Activated CD4-positive, CD25-positive, alpha-beta regulatory T cell treated with anti-CD3 and anti-CD28 coated beads, Interleukin-2, amount 50 U/mL, for 24 hours (primary cell): ENCODE data around the gene DNAH7.

ENCODE experiments used
- ATAC-seq, 2 donors: fragments of 150-1000 bp; cut with Tn5 transposase; one replicate each; pipeline ENCODE4 v1.10.0; 2021; ENCODE audit warnings: mild to moderate bottlenecking in 1 of 2, moderate library complexity in 1 of 2

The DNAH7 gene

DNA sequence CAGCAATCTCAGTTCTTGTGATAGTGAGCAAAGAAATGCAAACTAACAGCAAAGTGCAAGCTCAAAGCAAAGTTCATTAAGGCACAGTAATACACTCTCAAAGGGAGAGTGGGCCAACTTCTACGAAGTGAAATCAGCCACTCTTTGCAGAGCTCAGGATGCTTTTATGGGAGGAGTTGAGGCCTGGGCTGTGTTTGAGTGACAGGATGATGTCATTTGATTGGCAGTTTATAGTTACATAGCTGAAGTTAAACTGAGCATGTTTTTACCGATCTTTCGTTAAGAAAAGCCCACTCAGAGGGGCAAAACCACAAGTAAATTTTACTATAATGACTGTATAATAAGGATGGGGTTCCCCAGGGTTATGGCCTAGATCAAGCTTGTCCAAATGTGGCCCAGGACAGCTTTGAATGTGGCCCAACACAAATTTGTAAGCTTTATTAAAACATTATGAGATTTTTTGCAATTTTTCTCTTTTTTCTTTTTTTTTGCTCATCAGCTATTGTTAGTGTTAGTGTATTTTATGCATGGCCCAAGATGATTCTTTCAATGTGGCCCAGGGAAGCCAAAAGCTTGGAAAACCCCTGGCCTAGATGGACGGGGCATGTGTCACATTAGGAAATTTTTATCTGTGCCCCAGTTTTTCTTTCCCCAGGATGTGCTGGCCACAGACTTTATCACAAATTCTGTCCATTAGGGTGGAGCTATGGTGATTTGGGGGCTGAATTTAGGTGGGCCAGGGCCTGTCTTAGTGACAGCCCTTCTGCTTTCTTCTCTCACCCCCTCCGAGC lies 8.3 kb upstream of the DNAH7 start:
- peak; percentile 9 to 27 for ATAC-seq

DNA sequence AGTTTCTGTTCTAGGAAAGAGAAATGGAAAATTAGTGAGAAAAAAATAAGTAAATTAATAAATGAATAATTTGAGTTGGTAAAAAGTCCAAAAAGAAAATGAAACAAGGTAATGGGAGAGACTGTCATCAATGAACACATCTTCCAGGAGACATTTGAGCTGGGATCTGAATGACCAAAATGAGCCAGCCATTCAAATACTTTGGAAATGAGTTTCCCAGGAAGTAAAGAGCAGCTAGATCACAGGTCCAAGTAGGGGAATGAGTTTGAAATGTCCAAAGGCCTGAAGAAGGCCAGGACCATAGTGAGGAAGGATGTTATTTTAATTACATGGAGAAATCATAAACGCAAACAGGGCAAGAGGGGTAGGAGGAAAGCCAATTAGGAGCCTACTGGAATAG lies 6.6 kb upstream of the DNAH7 start:
- ATAC-seq = no peak

DNA sequence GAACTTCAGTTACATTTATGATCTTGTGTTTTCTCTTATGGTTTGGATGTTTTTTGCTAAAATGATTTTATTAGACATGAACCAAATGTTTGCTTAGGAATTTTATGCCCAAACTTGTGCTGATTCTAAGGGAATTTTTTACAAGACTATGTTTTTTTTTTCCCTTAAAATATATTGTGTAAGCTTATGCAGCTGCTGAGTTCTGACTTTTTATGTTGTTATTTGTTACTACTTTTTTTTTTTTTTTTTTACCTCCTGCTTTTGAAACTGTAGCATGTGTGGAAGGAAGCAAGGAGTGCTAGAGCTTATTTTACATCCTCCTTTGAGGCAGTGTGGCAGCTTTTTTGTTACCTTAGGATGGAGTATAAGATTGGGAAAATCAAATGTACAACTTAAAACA lies 6.0 kb upstream of the DNAH7 start:
- no peak for ATAC-seq

DNA sequence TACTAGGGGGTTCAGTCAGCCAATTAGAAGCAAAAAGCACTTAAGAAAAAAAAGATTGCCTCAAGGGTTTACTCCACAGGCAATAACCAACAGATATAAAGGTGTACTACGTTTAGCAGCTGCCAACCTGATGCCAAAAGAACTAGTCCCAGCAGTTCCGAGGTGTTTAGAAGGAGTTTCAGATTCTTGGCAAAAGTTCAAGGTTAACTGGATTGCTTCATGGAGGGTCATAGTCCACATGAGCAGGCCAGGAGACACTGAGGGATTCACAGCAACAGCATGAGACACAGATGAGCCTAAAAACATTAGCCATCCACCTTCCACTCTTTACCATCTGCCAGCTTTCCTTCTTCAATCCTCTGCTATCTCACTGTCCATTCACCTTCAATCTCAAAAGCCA lies 4.9 kb upstream of the DNAH7 start:
- ATAC-seq = no peak

DNA sequence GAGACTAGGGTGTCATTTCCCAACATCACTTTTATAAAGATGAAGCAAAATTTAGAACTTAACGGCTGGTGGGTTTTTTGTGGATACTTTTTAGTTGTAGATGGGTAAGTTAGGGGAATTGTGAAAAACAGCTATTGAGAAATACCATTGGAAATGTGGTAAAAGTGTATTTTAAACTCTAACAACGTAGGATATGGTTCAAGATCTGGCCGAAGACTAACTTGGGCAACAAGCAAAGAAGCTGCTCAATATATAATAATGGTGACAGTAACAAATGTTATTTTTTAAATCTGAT lies 1.6 kb downstream of the DNAH7 start:
- no peak for ATAC-seq

DNA sequence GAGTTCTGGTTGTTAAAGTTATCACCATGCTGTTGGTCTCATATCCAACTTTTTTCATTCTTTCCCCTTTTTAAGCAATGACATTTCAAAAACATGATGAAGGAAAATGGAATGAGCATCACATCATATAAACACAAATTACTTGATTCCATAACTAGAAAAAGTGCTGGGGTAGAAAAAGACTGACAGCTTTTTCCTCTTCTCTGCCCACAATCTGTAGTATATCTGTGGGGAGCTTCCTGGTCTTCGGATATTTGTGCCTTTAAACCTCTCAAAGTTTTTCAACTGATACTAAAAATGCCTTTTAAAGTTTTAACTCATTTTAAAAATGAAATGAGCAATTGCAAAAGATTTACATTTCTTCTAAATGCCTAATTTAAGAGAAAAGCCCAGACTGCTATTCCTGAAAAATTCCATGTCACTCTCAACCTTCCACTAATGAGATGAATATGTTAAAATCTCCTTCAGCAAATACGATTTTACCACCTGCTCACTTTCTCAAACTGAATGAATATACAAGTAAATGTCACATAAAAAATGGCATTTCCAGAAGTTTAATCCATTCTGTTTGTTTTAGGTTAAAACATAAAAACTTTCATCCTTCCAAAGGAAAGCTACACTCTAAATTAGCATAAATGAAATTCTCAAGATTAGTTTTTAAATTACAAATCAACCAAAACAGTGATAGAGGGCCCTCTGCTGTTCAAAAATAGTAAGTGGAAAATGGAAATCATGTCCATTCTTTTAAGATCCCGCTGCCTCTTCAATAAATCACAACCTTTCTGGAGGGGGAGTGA lies 2.1 kb downstream of the DNAH7 start:
- ATAC-seq = no peak

DNA sequence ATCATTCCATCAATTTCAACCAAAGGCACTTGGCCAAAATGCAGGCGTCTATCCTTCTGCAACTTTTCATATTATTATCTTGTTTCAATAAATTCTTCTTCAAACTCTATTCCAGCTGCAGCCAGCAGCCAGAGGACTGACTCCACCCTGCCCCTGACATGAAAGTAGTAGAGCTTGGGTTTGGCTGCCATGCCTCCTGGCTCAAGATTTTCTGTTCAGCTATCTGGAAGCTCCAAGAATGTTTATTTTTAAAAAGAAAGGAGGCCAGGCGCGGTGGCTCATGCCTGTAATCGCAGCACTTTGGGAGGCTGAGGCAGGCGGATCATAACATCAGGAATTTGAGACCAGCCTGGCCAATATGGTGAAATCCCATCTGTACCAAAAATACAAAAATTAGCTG lies 4.9 kb downstream of the DNAH7 start:
- ATAC-seq = no peak

DNA sequence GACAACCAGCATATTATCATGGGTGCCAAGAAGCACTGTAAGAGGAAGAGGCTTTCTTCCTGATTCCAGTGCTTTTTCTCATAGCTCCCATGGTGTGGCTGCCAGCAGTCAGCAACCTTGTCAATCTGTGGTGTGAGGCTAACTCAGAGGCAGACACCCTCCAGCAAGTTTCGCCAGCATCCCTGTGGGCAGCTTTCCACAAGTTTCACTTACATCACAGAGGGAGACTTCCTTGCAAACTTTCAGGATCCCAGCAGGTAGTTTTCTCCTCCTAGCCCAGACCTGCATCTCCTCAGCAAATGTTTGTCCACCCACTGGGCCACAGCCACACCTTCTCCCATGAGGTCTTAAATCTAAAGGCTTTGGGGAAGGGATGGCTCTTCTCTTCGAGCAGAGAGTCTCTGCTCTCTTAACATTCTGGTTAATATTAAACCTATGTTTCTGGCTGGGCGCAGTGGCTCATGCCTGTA lies 9.1 kb downstream of the DNAH7 start:
- ATAC-seq = no peak

DNA sequence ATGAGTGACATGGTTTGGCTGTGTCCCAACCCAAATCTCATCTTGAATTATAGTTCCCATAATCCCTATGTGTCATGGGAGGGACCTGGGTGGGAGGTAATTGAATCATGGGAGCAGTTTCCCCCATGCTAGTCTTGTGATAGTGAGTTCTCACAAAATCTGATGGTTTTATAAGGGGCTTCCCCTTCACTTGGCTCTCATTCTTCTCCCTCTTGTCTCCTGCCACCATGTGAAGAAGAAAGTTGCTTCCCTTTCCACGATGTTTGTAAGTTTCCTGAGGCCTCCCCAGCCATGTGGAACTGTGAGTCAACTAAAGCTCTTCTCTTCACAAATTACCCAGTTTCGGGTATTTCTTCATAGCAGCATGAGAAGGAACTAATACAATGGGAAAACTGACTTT lies 14.0 kb downstream of the DNAH7 start:
- ATAC-seq = no peak

DNA sequence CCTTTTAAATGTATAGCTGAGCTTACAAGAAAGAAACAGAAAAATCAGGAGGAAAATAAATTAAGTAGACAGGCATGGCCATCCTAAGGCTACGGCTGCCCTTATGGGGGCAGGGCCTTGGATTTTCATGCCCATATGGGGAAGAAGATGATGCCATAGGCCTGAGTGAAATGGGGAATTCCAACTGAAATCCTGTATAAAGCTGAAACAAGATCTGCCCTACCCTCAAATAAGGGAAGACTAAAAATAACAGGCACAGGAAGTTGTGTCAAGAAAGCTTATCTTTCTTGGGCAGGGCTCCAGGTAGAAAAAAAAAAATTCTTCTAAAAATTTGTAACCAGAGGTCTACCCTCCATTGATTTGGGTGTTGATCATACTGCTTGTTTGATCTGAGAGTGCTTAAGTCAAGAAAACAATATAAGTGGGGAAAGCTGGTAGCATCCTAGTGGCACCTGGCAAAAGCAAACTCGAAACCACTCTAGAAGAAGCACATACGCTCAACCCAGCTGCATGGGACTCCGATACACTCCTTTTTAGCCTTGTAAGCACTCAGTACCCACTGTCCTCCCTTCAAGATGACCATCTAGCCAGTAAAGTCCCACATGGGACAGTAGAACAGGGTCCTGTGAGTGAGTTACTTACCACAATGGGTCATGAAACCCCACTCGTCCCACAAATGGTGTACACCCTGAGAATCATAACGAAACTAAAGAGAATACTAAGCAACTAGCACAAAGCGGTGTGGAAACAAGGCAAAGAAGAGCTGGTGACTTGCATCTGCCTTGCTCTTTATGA lies 22.3 kb downstream of the DNAH7 start:
- ATAC-seq = no peak

DNA sequence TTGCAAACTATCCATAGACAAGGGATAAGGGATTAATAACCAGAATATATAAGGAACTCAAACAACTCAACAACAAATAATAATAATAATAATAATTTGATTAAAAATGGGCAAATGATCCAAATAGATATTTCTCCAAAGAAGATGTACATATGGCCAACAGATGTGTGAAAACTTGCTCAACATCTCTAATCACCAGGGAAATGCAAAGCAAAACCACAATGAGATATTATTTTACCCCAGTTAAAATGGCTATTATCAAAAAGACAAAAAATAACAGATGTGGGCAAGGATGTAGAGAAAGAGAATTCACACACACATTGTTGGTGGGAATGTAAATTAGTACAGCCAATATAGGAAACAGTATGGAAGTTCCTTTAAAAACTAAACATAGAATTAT lies 26.9 kb downstream of the DNAH7 start:
- no peak for ATAC-seq

DNA sequence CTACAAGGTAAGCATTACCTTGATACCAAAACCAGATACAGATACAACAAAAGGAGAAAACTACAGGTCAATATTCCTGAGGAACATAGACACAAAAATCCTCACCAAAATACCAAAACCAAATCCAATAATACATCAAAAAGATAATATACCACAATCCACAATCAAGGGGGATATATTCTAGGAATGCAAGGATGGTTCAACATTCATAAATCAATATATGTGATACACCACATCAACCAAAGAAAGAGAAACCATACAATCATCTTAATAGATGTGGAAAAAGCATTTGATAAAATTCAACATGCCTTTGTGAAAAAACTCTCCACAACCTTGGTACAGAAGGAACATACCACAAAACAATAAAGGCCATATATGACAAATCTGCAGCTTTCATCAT lies 28.4 kb downstream of the DNAH7 start:
- ATAC-seq = no peak

DNA sequence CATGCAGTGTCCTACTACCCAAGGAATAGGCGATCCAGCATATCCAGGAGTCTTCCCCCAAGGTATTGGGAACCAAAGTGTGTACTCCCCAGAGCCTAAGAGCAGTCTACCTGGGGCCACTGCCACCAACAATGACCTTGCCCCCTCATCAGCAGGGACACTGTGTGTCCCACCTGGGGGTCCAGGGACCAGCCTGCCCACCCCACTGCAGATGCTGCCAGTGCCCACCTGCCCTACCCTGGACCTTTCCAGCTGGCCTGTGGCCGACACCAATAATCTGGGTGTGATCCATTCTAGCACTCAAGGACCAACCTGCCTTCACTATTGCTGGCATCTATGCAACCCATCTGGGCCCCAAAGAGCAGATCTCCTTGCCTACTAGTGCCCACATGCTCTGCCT lies 32.2 kb downstream of the DNAH7 start:
- no peak for ATAC-seq

DNA sequence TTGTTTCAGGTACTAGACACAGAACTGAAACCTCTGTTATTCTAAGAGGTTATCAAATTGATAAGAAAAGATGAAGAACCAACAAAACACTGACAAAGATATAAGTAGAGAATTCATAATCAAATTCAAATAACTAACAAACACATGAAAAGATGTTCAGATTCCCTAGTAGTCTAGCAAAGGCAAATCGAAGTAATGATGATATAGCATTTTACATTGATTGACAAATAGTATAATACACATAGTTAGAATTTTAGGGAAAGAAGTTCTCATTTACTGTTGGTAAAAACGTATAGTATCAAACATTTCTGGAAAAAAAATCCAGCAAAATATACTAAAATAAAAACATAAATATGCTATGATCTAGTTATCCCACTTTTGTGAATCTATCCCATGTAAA lies 50.6 kb downstream of the DNAH7 start:
- ATAC-seq = no peak

DNA sequence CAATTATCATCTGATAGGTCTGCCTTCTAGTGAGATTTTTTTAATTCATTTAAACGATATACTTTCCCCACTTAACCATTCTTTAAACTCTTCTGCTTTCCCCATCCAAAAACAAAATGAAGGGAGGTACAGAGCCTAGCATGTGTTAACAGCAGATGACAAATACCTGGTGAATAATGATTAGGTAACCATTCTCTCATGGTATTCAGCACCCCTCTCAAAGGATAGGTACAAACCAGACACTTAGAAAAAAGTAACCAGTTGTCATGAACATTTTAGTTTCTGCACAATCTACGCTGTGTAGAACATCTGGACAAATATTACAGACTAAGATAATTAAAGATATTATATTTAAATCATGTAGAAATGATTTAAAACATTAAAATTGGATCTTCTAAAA lies 56.3 kb downstream of the DNAH7 start:
- no peak for ATAC-seq

DNA sequence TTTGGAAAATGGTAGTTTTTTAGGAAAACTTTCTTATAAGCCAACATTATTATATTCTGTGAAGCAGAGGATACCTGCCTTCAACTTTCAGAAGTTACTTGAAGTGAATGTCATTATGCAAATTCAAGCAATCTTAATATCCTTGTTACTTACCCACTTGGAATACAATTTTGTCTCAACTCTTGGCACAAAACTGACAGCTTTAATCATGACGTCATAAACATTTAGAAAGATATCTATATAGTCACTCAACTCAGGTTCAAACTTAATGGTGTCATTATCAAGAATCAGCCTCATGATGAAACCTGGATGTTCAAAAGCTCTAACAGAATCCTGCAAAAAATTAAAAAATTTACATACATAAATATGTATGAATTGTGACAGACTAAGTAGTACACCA lies 68.1 kb downstream of the DNAH7 start:
- no peak for ATAC-seq

DNA sequence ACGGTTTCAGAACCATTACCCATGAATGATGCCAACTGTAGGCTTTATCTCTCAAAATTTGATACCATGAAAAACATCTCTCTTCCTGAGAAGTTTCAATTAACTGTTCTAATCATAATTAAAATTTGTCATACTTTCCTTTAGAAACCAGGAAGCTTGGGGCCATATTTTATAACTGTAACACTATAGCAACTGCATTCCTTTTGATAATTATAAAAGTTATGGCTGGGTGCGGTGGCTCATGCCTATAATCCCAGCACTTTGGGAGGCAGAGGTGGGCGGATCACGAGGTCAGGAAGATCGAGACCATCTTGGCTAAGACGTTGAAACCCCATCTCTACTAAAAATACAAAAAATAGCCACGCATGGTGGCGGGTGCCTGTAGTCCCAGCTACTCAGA lies 70.6 kb downstream of the DNAH7 start:
- no peak for ATAC-seq

DNA sequence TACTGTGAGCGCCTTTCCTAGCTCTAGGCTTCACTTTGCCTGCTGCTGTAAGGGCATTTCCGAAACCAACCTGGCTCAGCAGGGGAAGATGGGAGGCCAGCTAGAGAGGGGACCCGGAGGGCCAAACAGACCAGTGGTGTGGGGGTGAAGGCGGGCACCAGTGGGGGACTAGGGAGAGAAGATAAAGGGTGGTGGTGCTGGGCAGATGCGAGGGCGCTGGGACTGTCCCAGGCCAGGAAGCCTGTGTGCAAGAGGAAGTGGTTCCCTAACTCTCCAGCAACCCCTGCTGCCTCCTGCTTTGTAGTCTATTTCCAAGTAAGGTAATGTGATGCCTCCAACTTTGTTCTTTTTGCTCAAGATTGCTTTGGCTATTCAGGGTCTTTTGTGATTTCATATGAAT lies 73.1 kb downstream of the DNAH7 start:
- no peak for ATAC-seq

DNA sequence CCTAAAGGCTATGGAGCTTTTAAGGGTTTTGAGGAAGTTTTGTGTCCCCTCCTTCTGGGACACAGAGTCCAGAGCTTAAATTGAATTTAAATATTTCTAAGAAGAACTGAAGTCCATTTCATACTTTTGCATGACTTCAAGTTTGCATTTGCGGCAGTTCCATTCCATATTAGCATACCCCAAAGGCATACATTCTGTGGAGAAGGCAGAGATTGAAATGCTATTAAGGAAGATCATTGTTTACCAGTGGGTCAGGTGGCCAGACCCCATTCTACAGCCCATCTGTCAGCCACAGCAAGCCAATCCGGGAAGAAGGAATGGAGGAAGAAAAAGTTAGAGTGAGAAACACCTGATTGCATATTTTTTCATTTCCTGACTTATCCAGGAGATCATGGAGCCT lies 75.0 kb downstream of the DNAH7 start:
- ATAC-seq = no peak

DNA sequence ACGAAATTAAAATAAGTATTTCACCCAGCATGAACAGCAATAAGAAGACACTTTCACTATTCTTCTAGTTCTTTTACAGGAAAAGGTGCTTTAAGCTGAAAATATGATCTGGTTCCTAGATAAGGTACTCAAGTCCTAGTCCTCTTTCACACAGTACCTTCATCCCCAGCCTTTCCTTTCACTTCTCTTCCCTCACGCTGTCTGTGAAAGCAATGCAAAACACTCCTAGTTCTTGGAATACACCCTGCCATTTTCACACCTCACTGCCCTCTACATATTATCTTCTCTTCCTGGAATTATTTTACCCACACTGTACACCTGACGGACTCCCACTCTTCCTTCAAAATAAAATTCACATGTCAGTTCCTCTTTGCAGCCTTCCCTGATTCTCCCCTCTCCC lies 82.9 kb downstream of the DNAH7 start:
- ATAC-seq = no peak

DNA sequence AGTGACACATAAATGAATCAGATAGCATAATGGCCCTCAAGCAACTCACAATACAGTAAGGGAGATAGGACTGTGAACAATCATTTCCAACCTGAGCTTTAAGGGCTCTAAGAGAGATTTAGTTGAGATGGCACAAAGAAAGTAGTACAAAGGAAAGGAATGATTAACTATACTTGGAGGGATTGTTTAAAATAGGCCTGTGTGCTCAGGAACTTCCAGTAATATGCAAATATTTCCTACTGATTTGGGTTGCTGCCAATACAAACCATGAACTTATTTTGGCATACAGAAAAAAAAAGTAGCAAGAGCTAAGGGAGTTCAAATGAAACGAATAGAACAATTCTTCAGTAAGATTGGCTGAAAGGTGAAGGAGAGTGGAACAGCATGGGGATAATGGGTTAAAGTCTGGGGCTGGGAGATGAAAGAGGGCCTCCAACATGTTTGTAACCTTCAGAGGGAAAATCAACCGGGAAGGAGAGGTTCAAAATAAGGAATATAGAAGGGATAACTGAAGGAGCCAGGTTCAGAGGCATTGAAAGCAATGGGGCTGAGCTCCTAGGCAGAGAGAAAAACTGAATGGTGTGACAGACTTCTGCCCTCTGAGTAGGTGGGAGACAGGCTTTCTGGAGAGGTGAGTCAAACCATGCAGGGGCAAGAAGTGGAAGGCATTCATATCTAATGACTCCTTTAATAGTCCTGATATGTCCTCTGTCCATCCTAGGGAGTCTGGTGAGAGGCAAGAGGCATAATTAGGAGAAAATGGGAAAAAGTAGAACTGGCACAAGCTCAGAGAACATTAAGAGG lies 83.5 kb downstream of the DNAH7 start:
- no peak for ATAC-seq

DNA sequence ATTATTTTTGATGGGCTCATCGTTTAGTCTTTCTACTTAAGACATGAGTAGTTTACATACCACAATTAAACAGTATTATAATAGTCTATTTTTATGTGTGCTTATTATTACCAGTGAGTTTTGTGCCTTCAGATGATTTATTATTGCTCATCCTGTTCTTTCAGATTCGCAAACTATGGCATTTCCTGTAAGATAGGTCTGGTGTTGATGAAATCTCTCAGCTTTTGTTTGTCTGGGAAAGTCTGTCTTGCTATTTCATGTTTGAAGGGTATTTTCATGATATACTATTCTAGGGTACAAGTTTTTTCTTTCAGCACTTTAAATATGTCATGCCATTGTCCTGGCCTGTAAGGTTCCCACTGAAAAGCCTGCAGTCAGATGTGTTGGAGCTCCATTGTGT lies 101.3 kb downstream of the DNAH7 start:
- ATAC-seq = no peak

DNA sequence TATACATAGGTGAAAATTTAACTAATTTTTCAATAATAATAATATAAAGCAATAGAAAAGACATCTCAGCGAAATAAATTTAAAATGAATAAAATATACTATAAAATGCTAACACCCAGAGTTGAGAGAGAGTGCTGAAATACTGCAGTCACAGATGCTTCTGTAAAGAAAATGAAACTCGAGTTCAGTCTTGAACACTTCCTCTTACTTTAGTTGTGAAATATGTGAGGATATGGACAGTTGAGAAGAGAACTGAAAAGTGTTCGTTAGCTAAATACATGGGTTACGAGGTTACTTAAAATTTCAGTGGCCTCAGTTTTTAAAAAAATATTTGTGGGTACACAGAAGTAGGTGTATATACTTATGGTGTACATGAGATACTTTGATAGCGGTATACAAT lies 106.8 kb downstream of the DNAH7 start:
- no peak for ATAC-seq
